ENCODE data around the gene ZMYM2. TPM values are rescaled to one million over a fixed set of nuclear protein-coding genes. Genes with fewer than 3 reads are reported as not detected.

ZMYM2 gene
- total RNA-seq, 1 donor from 2014 or later = 303 TPM

DNA sequence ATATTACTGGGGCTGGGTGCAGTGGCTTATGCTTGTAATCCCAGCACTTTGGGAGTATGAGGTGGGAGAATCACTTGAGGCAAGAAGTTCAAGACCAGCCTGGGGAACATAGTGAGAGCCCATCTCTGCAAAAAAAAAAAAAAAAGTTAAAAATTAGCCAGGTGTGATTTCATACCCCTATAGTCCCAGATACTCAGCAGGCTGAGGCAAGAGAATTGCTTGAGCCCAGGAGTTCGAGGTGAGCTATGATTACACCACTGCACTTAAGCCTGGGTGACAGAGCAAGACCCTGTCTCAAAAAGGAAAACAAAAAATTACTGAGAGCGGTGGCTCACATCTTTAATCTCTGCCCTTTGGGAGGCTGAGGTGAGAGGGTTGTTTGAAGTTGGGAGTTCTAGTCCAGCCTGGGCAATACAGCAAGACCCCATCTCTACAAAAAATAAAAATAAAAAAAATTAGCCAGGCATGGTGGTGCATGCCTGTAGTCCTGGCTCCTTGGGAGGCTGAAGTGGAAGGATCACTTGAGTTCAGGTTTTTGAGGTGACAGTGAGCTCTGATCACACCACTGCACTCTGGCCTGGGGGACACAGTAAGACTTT lies 87.5 kb downstream of the ZMYM2 start:
- H3K27ac Mint-ChIP-seq = no peak overlapping the region
- Histone ChIP-seq H3F3A (ENCODE audit: low read depth) (peaks cover 32% of the 10 kb centered on the region), H4K20me1 (ENCODE audit: low read depth) (peaks cover 45% of the 10 kb centered on the region), H3K9me3 (ENCODE audit: low read depth) (no peaks in the 10 kb centered on the region), H3K4me1 (no peaks in the 10 kb centered on the region), H3K36me3 (peaks cover 6% of the 10 kb centered on the region), H3K4me2 (no peak overlapping the region), H3K9ac (no peak overlapping the region), H2AFZ (replicated peaks) (no peak overlapping the region), H3K27me3 (no peaks in the 10 kb centered on the region), H3K79me2 (ENCODE audit: low read depth) (peaks cover 43% of the 10 kb centered on the region), H3K27ac (no peak overlapping the region), H3K4me3 (no peak overlapping the region)
- peaks cover 5% of the 10 kb centered on the region for H3K4me1 Mint-ChIP-seq
- TF ChIP-seq EZH2 (IDR thresholded peaks at IDR 0.05) (no peak), EZH2phosphoT487 (IDR thresholded peaks at IDR 0.05) (no peak)
- TF ChIP-seq, protein P1, sequence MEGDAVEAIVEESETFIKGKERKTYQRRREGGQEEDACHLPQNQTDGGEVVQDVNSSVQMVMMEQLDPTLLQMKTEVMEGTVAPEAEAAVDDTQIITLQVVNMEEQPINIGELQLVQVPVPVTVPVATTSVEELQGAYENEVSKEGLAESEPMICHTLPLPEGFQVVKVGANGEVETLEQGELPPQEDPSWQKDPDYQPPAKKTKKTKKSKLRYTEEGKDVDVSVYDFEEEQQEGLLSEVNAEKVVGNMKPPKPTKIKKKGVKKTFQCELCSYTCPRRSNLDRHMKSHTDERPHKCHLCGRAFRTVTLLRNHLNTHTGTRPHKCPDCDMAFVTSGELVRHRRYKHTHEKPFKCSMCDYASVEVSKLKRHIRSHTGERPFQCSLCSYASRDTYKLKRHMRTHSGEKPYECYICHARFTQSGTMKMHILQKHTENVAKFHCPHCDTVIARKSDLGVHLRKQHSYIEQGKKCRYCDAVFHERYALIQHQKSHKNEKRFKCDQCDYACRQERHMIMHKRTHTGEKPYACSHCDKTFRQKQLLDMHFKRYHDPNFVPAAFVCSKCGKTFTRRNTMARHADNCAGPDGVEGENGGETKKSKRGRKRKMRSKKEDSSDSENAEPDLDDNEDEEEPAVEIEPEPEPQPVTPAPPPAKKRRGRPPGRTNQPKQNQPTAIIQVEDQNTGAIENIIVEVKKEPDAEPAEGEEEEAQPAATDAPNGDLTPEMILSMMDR (IDR thresholded peaks at IDR 0.05) = no peak
- DNase-seq (ENCODE audit: low spot score) = no peak
- peaks cover 3% of the 10 kb centered on the region for H3K27me3 Mint-ChIP-seq (ENCODE audit: insufficient read depth, low read depth)
- no peak overlapping the region for H3K4me3 Mint-ChIP-seq
- H3K9me3 Mint-ChIP-seq = no peaks in the 10 kb centered on the region
- peaks cover 31% of the 10 kb centered on the region for H3K36me3 Mint-ChIP-seq

DNA sequence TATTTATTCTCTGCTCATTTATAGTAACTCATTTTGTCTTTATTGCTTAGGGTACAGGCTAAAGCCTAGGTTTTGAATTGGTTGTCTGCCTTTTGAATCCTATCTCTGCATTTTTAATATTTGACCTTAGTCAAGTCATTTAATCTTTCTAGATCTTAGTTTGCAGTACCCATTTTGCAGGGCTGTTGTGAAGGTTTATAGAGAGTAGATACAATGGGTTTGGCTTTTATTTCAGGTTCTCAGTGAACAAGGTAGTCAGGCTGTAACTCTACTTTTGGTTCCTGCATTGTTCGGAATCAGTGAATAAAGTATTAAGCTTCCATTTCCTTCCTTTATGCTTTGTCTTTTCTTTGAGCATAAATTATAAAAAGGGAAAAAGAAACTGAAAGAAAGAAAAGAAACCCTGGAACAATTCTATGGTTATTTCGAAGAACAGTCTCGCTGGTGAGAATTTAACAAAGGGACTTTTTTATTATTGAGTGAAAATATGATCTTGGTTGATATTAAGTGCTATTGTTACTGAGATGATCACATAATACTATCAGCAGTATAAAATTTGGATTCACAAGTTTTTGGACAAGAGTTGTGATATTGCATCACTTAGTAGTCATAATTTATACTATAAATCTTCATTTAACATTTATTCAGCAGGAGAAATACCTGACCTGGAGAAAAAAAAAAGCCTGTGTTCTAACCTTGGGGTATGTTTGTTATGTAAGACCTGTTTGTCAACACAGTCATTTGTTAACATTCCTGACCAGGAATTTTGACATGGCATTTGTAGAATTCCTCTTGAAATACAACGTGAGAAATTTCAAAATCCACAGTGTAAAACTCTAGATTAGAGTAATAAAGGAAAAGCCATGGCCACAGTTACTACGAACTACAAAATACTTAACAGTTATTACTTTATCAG lies 91.3 kb downstream of the ZMYM2 start:
- Histone ChIP-seq H3K9ac (no peak overlapping the region), H3K4me1 (no peaks in the 10 kb centered on the region), H3K27ac (no peak overlapping the region), H2AFZ (replicated peaks) (no peak overlapping the region), H3K4me3 (no peak overlapping the region), H3K79me2 (ENCODE audit: low read depth) (peaks cover 41% of the 10 kb centered on the region), H4K20me1 (ENCODE audit: low read depth) (peaks cover 14% of the 10 kb centered on the region), H3K4me2 (no peak overlapping the region), H3K27me3 (no peaks in the 10 kb centered on the region), H3K9me3 (ENCODE audit: low read depth) (no peaks in the 10 kb centered on the region), H3K36me3 (peaks cover 23% of the 10 kb centered on the region), H3F3A (ENCODE audit: low read depth) (peaks cover 23% of the 10 kb centered on the region)
- no peak overlapping the region for H3K27ac Mint-ChIP-seq
- H3K9me3 Mint-ChIP-seq = no peaks in the 10 kb centered on the region
- peaks cover 25% of the 10 kb centered on the region for H3K36me3 Mint-ChIP-seq
- no peak overlapping the region for H3K4me3 Mint-ChIP-seq
- no peak for TF ChIP-seq EZH2phosphoT487 (IDR thresholded peaks at IDR 0.05)
- TF ChIP-seq, protein P1 (IDR thresholded peaks at IDR 0.05) = no peak
- H3K27me3 Mint-ChIP-seq (ENCODE audit: insufficient read depth, low read depth) = no peaks in the 10 kb centered on the region
- no peak for DNase-seq (ENCODE audit: low spot score)
- peaks cover 5% of the 10 kb centered on the region for H3K4me1 Mint-ChIP-seq

- no peak for DNase-seq (ENCODE audit: low spot score)
- no peak overlapping the region for H3K4me3 ChIP-seq
- no peaks in the 10 kb centered on the region for H3K9me3 ChIP-seq (ENCODE audit: low read depth)
- no peaks in the 10 kb centered on the region for H3K9me3 Mint-ChIP-seq
- no peaks in the 10 kb centered on the region for H3K27me3 ChIP-seq
- H3K27me3 Mint-ChIP-seq (ENCODE audit: insufficient read depth, low read depth) = no peaks in the 10 kb centered on the region
- peaks cover 5% of the 10 kb centered on the region for H3K4me1 Mint-ChIP-seq
- H2AFZ ChIP-seq (replicated peaks) = no peak overlapping the region
- no peak overlapping the region for H3K9ac ChIP-seq
- TF ChIP-seq, protein P1 (IDR thresholded peaks at IDR 0.05) = no peak
- H3K79me2 ChIP-seq (ENCODE audit: low read depth) = peaks cover 31% of the 10 kb centered on the region
- H4K20me1 ChIP-seq (ENCODE audit: low read depth) = peaks cover 22% of the 10 kb centered on the region
- H3K36me3 Mint-ChIP-seq = peaks cover 31% of the 10 kb centered on the region
- H3K27ac ChIP-seq = no peak overlapping the region
- H3K36me3 ChIP-seq = peaks cover 17% of the 10 kb centered on the region
- H3K4me1 ChIP-seq = no peaks in the 10 kb centered on the region
- peaks cover 17% of the 10 kb centered on the region for H3F3A ChIP-seq (ENCODE audit: low read depth)
- H3K4me2 ChIP-seq = no peak overlapping the region
- no peak overlapping the region for H3K4me3 Mint-ChIP-seq
- H3K27ac Mint-ChIP-seq = no peak overlapping the region
These were observed 92.8 kb downstream of the ZMYM2 start for GRCh38 chr13:20051366-20051765.
